Epithelial cell of esophagus (primary cell): ENCODE measurements around the gene LCE1F.
A peak's percentile ranks its signal among the peaks of the same experiment; 100 is the strongest.

ENCODE experiments used
- DNase-seq: peaks from one replicate; pipeline ENCODE4 v3.0.0; 2010; ENCODE audit warnings: low read depth
- H3K4me3 ChIP-seq: 2 replicates; pipeline ENCODE4 v1.5.1; 2011; ENCODE audit warnings: mild to moderate bottlenecking, low read length, control low read depth
- CTCF ChIP-seq: IDR thresholded peaks from 2 replicates; pipeline ENCODE4 v1.5.1; 2011; ENCODE audit warnings: low read depth, mild to moderate bottlenecking, low read length, control low read depth, inconsistent platforms; ENCODE audit not compliant: insufficient read depth; ENCODE audit errors: missing control alignments

LCE1F gene

DNA sequence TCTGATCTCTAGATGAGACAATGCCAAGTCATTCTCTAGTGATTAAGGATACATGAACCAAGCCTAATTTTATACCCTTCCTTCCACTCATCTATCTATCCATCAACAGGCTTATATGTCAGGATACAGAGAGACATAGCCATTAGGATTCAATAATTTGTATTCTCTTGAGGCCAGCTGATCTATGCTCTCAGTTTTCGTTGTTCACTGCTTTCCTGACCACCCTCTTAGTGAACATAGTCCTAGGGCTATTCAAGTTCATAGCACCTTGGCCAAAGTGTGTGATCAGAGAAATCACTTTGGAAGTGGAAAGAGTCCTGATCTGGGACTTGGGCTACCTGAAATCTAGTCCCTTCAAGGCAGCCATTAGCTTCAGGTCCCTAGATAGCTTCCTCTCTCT is 21.4 kb upstream of the LCE1F start:
- no peak overlapping the region for H3K4me3 ChIP-seq

GRCh38 chr1:152756872-152757271 is 18.1 kb upstream of the LCE1F start:
- H3K4me3 ChIP-seq, result no peak overlapping the region

More for the DNA sequence above, 21.4 kb upstream of the LCE1F start:
- TF ChIP-seq CTCF, result no peak
- no peak for DNase-seq

GRCh38 chr1:152757747-152758146 is 17.2 kb upstream of the LCE1F start, which contains the start of gene KPRP:
Gene KPRP (plus strand): TSS chr1:152758025. CDS start chr1:152759589, 1,564 bp downstream.
- peak; percentile 43 for DNase-seq
- TF ChIP-seq CTCF, result no peak
- no peak within 1 kb of the TSS for H3K4me3 ChIP-seq

More at GRCh38 chr1:152756872-152757271, 18.1 kb upstream of the LCE1F start:
- peak; percentile 82 for DNase-seq
- no peak for TF ChIP-seq CTCF

- no peak for TF ChIP-seq CTCF
- DNase-seq, result no peak
- H3K4me3 ChIP-seq, result no peak overlapping the region
These were observed 16.3 kb upstream of the LCE1F start for GRCh38 chr1:152758636-152759035.

- no peak for TF ChIP-seq CTCF
- H3K4me3 ChIP-seq, result no peak overlapping the region
- DNase-seq, result peak; percentile 89
These were observed 15.3 kb upstream of the LCE1F start for GRCh38 chr1:152759453-152760173.

GRCh38 chr1:152760551-152761190 is 14.3 kb upstream of the LCE1F start:
- no peak for DNase-seq
- H3K4me3 ChIP-seq, result no peak overlapping the region
- TF ChIP-seq CTCF, result no peak
